GM12878 (cell line): ENCODE data around the gene PLEKHG4B. TPM values are rescaled to one million over a fixed set of nuclear protein-coding genes. Genes with fewer than 3 reads are reported as not detected.

Experiments used
- CEBPB ChIP-seq, 2 experiments: fragments of 150-350 bp in 1 of 2; IDR thresholded peaks; 2 replicates each; pipeline ENCODE4 v1.6.1; 2012 to 2014; ENCODE audit warnings: low read depth in 2 of 2, low read length in 2 of 2, borderline replicate concordance in 1 of 2, inconsistent platforms in 1 of 2
- MEF2A ChIP-seq: IDR thresholded peaks from 2 replicates; pipeline ENCODE4 v1.6.1; 2011; ENCODE audit warnings: low read depth, mild to moderate bottlenecking, low read length, moderate library complexity; ENCODE audit not compliant: insufficient read depth
- NR2F1 ChIP-seq: fragments of 450-650 bp; conservative IDR thresholded peaks from 2 replicates; pipeline ENCODE4 v1.6.1; 2017; ENCODE audit warnings: mild to moderate bottlenecking
- NRF1 ChIP-seq: conservative IDR thresholded peaks from 2 replicates; pipeline ENCODE4 v1.6.1; 2011; ENCODE audit warnings: mild to moderate bottlenecking, low read depth, low read length, improper control_type of control experiment
- PML ChIP-seq: IDR thresholded peaks from 2 replicates; pipeline ENCODE4 v1.6.1; 2012; ENCODE audit warnings: low read length, inconsistent platforms
- RBBP5 ChIP-seq: fragments of 200-600 bp; sonication (generic); conservative IDR thresholded peaks from 2 replicates; pipeline ENCODE4 v1.6.1; 2016
- STAT1 ChIP-seq: fragments of 450-650 bp; conservative IDR thresholded peaks from 2 replicates; pipeline ENCODE4 v1.6.1; 2014; ENCODE audit warnings: antibody characterized with exemption, mild to moderate bottlenecking
- SUPT20H ChIP-seq: IDR thresholded peaks from 2 replicates; pipeline ENCODE4 v1.6.1; 2011; ENCODE audit warnings: low read depth, mild to moderate bottlenecking, low read length, moderate library complexity, borderline replicate concordance; ENCODE audit not compliant: control insufficient read depth
- polyA plus RNA-seq, 11 experiments: library from polyadenylated mRNA; depleted of rRNA in 4 of 11; unstranded in 6 of 11; stranded (reverse) in 5 of 11; fragments of >200 nt; fragmentation: Nextera tagmentation in 4 of 11; fragmentation: Illumina TruSeq in 1 of 11; extraction: Ambion mirVana in 4 of 11; extraction: Trizol in 1 of 11; gene quantifications; 1 replicate in 1 of 11; 2 replicates in 10 of 11; pipeline versions ENCODE4 v1.2.1 to v1.2.3, GENCODE V29; 2011 to 2016; ENCODE audit warnings: inconsistent platforms in 2 of 11, missing spikeins in 2 of 11, low read depth in 1 of 11
- total RNA-seq, 4 experiments: library from RNA; depleted of rRNA in 3 of 4; stranded (reverse); fragments of >200 nt in 3 of 4; fragmentation: Illumina TruSeq in 1 of 4; extraction: Trizol in 1 of 4; gene quantifications; 2 replicates each; pipeline versions ENCODE4 v1.2.1 to v1.2.3, GENCODE V29; 2013 to 2021
- TF ChIP-seq, protein P1 (sequence below): fragments of 150-350 bp; IDR thresholded peaks from 2 replicates; pipeline ENCODE4 v1.6.1; 2016; ENCODE audit warnings: low read depth, low read length
- TF ChIP-seq, protein P2 (sequence below): fragments of 450-650 bp; IDR thresholded peaks from 2 replicates; pipeline ENCODE4 v1.6.1; 2016; ENCODE audit warnings: mild to moderate bottlenecking, moderate library complexity, borderline replicate concordance
- TF ChIP-seq, protein P3 (sequence below): IDR thresholded peaks from 2 replicates; pipeline ENCODE4 v1.6.1; 2011; ENCODE audit warnings: low read depth, low read length, improper control_type of control experiment, borderline replicate concordance

The PLEKHG4B gene
- total and polyA plus RNA-seq, 10 of the 15 experiments (the other 5 are each of a cell fraction or from before 2014, with no cell fraction given): under 0.01 to 0.05 (median 0.01) TPM; not detected in 6

DNA sequence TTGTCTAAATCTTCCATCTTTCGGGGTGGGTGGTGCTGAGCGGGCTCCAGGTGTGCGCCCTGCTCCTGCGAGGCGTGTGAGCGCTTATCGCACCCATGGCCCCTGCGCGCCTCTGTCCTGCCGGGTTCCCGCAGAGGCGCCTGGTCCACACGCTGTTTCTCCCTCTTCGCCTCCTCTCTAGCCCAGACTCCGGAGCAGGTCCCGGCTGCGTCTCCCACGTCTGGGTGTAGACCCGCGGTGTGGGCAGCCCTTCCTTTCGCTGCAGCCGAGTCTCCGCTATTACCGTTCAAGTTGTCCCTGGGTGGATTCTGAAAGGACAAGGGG, 40.5 kb upstream of the PLEKHG4B start (continued):
- TF ChIP-seq, protein P1, sequence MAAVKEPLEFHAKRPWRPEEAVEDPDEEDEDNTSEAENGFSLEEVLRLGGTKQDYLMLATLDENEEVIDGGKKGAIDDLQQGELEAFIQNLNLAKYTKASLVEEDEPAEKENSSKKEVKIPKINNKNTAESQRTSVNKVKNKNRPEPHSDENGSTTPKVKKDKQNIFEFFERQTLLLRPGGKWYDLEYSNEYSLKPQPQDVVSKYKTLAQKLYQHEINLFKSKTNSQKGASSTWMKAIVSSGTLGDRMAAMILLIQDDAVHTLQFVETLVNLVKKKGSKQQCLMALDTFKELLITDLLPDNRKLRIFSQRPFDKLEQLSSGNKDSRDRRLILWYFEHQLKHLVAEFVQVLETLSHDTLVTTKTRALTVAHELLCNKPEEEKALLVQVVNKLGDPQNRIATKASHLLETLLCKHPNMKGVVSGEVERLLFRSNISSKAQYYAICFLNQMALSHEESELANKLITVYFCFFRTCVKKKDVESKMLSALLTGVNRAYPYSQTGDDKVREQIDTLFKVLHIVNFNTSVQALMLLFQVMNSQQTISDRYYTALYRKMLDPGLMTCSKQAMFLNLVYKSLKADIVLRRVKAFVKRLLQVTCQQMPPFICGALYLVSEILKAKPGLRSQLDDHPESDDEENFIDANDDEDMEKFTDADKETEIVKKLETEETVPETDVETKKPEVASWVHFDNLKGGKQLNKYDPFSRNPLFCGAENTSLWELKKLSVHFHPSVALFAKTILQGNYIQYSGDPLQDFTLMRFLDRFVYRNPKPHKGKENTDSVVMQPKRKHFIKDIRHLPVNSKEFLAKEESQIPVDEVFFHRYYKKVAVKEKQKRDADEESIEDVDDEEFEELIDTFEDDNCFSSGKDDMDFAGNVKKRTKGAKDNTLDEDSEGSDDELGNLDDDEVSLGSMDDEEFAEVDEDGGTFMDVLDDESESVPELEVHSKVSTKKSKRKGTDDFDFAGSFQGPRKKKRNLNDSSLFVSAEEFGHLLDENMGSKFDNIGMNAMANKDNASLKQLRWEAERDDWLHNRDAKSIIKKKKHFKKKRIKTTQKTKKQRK: no peak
- TF ChIP-seq MEF2A: no peak
- TF ChIP-seq STAT1: no peak
- no peak for TF ChIP-seq PML
- no peak for TF ChIP-seq NR2F1
- no peak for TF ChIP-seq NRF1
- TF ChIP-seq, protein P2, sequence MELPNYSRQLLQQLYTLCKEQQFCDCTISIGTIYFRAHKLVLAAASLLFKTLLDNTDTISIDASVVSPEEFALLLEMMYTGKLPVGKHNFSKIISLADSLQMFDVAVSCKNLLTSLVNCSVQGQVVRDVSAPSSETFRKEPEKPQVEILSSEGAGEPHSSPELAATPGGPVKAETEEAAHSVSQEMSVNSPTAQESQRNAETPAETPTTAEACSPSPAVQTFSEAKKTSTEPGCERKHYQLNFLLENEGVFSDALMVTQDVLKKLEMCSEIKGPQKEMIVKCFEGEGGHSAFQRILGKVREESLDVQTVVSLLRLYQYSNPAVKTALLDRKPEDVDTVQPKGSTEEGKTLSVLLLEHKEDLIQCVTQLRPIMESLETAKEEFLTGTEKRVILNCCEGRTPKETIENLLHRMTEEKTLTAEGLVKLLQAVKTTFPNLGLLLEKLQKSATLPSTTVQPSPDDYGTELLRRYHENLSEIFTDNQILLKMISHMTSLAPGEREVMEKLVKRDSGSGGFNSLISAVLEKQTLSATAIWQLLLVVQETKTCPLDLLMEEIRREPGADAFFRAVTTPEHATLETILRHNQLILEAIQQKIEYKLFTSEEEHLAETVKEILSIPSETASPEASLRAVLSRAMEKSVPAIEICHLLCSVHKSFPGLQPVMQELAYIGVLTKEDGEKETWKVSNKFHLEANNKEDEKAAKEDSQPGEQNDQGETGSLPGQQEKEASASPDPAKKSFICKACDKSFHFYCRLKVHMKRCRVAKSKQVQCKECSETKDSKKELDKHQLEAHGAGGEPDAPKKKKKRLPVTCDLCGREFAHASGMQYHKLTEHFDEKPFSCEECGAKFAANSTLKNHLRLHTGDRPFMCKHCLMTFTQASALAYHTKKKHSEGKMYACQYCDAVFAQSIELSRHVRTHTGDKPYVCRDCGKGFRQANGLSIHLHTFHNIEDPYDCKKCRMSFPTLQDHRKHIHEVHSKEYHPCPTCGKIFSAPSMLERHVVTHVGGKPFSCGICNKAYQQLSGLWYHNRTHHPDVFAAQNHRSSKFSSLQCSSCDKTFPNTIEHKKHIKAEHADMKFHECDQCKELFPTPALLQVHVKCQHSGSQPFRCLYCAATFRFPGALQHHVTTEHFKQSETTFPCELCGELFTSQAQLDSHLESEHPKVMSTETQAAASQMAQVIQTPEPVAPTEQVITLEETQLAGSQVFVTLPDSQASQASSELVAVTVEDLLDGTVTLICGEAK: no peak
- TF ChIP-seq, protein P3, sequence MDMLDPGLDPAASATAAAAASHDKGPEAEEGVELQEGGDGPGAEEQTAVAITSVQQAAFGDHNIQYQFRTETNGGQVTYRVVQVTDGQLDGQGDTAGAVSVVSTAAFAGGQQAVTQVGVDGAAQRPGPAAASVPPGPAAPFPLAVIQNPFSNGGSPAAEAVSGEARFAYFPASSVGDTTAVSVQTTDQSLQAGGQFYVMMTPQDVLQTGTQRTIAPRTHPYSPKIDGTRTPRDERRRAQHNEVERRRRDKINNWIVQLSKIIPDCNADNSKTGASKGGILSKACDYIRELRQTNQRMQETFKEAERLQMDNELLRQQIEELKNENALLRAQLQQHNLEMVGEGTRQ: no peak
- TF ChIP-seq CEBPB (IDR thresholded peaks at IDR 0.05; ENCODE audit: borderline replicate concordance in 1 of 2, low read depth in 2 of 2, low read length in 2 of 2): no peak
- no peak for TF ChIP-seq SUPT20H
- no peak for TF ChIP-seq RBBP5
